GM19468 (cell line): Measurements from ENCODE around the gene ATP11A.

Experiments used
- ATAC-seq: cut with Tn5 transposase; IDR thresholded peaks from one replicate; pipeline ENCODE4 v1.9.1; 2021; ENCODE audit warnings: mild to moderate bottlenecking, moderate library complexity, moderate number of reproducible peaks; ENCODE audit not compliant: unreplicated experiment; ENCODE audit errors: extremely low read depth

Gene ATP11A

GRCh38 chr13:112720814-112721197, 31.0 kb downstream of the ATP11A start:
- no peak for ATAC-seq

DNA sequence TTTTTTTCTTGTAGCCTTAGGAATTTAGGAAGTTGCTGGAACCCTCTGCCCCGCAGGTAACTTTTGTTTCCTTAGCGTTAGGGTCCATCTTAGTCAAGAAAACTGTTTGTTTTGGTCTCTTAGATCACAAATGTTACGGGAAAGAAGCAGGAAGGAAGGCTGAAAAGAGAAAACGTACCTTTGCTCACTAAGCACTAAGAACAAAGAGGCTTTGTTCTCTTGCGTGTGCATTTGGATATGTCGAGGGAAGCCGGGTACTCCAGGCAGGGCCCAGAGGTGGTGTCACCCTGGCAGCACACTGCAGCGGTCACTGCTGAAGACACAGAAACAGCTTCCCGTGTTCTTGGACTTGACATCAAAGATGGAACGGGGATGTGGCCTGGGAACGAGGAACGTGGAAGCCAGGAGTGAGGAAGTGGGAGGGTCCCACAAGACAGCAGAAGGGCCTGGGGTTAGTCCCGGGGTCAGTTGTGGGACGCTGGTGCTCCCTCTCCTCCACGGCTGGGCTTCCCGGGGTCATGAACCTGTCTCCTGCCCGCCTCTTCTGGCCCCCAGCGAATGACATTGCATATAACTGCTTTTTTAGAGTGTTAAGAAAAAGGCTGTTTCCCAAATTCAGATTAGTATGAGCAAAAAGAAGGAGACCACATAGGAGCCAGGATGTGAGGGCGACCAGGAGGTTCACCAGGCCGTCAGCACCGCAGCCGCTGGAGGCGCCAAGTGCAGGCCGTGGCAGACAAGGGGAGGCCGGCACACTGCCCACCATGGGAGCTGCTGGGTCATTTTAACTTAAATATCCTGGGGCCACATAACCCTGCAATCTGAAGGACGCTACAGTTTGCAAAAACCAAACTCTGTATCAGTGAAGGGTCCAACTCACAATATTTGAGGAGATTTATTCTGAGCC, 31.6 kb downstream of the ATP11A start:
- no peak for ATAC-seq

DNA sequence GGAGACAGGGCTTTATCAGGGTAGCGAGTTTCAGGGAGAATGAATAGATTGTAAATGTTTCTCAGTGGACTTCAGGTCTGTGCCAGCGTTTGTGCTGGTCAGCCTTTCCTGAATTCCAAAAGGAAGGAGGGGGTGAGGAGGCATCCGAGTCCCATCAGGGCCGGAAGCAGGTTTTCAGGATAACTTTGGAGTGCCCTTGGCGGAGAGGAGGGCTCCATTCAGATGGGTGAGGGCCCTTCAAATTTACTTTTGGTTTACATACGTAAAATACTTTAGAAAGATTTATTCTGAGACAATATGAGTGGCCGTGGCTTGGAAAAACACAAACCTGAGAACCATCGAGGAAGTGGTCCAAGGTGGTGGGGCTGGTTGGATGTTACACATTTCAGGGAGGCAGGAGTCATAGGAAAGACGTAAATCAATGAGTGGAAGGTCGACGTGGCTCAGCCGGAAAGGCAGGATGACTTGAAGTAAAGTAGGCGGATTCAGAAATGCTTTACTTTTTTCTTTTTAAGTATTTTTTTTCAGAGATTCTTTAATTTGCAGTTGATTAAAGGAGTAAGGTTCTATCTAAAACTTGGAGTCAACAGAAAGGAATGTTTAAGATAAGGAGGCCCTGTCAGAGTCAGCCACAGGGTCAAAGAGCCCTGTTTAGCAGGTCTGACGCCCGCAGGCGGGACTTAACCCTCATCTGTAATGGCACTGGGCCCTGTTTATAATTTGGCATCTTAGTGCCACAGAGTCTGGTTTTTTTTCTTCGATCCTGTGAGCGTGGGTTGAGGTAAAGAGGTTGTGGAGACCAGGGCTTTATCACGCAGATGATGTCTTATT, 32.8 kb downstream of the ATP11A start:
- ATAC-seq = no peak

DNA sequence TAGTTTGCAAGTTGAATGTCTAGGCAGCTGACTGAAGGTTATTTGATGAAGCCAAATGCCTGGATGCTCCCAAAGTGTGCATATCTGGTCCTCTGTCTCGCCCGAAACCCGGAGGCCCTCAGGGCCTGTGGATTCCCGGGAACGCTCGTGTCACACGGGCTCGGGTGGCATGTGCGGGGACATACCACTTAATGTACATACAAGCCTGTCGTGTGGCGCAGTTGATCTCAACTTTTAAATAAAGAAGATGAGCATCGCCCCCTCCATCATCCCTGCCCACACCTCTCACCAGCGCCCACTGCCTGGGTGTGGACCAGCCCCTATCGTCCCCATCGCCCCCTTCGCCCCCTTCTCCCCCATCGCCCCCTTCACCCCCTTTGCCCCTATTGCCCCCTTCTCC, 33.9 kb downstream of the ATP11A start:
- ATAC-seq = no peak

DNA sequence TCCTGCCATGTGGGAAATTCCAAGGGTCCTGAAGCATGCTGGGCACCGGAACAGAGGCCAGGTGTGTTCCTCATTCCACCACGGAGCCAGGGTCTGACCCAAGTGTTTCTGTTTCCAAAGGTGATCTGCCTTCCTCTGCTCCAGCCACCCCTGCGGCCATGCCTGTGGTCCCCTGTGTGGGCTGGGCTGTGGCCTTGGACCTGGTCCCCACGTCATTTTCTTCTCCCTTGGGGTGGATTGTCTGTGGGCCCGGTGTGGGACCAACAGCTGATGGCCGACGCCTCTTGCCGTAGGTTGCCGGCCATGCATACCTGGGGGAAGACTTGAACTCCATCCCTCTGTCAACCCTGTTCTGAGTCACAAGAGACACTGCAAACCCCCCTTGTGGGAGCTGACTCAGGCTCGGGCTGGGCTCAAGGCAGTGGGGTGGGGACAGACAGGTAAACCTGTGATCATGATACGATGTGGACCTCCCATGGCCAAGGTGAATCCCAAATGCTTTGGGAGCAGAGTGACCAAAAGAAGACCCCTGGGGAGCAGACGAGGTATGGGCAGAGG, 35.0 kb downstream of the ATP11A start:
- ATAC-seq = no peak

DNA sequence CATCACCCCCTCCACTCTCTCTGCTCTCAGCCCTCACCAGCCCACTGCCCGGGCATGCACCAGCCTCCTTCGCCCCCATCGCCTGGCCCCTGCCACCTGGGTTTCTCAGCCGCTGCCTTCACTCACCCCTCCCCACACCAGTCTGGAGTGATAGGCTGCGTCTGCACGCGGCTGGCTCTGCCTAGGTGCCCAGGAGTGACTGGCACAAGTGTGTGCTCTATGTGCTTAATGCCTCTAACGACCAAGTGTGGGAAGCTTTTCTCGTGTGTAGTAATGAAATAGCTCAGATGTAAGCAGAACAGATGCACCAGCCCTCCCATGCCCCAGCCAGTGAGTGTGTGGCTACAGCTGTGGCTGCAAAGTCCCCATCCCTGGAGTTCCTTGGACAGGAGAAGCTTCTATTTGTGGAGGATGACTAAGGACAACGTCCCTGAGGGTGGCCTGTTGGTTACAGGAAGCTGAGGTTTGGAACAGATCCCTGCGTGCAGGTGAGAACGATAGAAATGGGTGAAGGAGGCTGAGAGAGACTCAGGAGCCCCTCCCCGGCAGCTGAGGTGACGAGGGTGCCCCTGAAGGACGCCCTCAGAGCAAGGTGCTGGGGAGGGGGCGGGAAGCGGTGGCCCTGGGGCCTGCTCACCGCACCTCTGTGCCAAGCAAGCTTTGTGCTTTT, 35.6 kb downstream of the ATP11A start:
- no peak for ATAC-seq

- ATAC-seq = no peak
Observed at GRCh38 chr13:112726016-112726767, 36.4 kb downstream of the ATP11A start.

DNA sequence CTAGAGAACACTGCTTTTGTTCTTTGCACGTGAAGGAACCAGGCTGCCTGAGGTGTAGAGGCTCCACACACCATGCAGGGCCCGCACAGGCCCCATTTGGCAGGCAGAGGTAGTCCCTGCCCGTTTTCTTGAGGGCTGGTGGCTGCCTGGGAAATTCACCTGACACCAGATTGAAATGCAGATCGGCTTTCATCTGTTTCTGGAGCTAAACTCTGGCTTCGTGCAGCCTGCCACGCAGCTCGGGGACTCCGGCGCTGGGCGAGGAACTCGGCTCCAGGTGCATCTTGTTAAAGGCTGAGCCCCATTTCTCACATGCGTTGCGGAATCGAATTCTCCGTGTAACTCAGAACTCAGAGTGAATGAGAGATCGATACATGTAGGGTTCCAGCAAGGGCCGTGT, 37.7 kb downstream of the ATP11A start:
- ATAC-seq = no peak

GRCh38 chr13:112728375-112729126, 38.7 kb downstream of the ATP11A start:
- ATAC-seq = no peak

DNA sequence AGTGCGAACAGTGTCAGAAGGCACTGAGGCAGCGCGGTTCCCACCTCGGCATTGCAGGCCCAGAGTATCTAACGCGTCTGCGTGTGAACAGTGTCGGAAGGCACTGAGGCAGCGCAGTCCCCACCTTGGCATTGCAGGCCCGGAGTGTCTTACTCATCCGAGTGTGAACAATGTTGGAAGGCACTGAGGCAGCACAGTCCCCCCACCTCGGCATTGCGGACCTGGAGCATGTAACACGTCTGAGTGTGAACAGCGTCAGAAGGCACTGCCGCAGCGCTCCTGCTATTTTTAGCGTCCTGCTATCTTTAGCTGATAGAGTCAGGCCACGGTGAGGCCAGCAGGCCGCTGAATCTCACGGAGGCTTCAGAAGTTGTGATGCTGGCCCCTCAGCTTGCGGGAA, 39.6 kb downstream of the ATP11A start:
- ATAC-seq = no peak

- no peak for ATAC-seq
Observed at GRCh38 chr13:112730157-112730671, 40.4 kb downstream of the ATP11A start.

GRCh38 chr13:112731667-112732616, 42.1 kb downstream of the ATP11A start:
- no peak for ATAC-seq

DNA sequence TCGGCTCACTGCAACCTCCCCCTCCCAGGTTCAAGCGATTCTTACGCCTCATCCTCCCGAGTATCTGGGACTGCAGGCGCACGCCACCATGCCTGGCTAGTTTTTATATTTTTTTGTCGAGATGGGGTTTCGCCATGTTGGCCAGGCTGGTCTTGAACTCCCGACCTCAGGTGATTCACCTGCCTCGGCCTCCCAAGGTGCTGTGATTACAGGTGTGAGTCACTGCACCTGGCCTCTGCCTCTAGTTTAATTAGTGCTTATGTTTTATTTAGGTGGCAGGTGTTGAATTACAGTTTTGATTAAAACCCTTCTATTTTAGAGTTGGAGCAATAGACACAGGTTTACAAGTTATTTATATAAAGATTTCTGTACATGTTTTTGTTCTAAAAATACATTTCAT, 42.8 kb downstream of the ATP11A start:
- ATAC-seq = no peak

DNA sequence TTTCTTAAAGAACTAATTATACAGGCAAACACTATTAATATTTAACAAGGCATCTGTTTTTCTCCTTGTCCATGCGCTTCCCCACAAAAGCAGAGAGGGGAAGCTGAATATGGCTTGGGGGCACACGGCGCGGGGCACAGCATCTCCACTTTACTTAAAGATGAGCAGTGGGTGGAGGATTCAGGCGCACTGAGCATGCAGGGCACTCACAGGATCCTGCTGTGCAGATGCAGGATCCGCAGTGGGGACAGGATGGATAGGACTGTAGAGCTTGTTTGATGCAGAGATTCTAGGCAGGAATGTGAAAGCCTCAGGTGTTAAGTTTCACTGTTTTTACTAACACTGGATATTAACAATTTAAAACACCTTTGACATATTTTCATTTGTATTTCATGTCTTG, 43.3 kb downstream of the ATP11A start:
- ATAC-seq = no peak

GRCh38 chr13:112733661-112734379, 44.0 kb downstream of the ATP11A start:
- ATAC-seq = no peak

GRCh38 chr13:112734696-112735547, 45.1 kb downstream of the ATP11A start:
- no peak for ATAC-seq
